NCI-H146 treated with DMSO at 0.1 percent for 48 hours (cell line): ENCODE measurements around the gene UGT2A1.

Experiments used
- DNase-seq: peaks from one replicate; lab custom pipeline; 2025; ENCODE audit not compliant: unreplicated experiment; lab: John Stamatoyannopoulos, UW

Gene UGT2A1

DNA sequence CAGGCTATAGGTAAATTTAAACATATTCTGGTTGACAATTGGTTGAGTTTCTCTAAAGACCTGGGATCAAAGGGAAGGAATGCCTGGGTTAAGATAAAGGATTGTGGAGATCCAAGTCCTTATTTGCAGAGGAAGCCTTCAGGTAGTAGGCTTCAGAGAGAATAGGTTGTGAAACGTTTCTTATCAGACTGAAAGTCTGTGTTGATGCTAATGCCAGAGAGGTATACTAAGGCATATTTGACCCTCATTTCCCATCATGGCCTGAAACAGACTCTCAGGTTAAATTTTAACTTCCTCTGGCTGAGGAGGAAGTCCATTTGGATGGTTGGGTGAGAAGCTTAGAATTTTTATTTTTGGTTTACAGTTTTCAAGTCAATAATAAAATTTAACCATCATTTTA, 61.7 kb downstream of the UGT2A1 start:
- no peak for DNase-seq

GRCh38 chr4:69589884-69590283, 63.2 kb downstream of the UGT2A1 start:
- DNase-seq: no peak

- DNase-seq: no peak
These were observed 68.9 kb downstream of the UGT2A1 start for GRCh38 chr4:69584135-69584534.

- DNase-seq: no peak
These were observed 69.5 kb downstream of the UGT2A1 start for GRCh38 chr4:69583543-69583942.

DNA sequence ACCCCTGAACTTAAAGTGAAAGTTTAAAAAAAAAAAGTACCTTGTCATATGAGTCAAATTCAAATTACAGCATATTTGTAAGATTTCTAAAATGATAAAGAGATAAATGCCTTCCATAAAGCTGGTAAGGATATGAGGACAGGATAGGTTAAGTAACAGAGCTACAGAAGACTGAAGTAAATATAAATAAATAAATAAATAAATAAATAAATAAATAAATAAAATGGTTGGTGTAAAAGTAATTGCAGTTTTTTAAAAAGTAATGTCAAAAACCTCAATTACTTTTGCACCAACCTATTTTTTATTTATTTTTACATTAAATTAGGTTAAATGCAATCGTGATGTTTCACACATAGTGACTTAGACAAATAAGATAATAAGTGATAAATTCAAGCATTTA, 75.8 kb downstream of the UGT2A1 start:
- DNase-seq: no peak

DNA sequence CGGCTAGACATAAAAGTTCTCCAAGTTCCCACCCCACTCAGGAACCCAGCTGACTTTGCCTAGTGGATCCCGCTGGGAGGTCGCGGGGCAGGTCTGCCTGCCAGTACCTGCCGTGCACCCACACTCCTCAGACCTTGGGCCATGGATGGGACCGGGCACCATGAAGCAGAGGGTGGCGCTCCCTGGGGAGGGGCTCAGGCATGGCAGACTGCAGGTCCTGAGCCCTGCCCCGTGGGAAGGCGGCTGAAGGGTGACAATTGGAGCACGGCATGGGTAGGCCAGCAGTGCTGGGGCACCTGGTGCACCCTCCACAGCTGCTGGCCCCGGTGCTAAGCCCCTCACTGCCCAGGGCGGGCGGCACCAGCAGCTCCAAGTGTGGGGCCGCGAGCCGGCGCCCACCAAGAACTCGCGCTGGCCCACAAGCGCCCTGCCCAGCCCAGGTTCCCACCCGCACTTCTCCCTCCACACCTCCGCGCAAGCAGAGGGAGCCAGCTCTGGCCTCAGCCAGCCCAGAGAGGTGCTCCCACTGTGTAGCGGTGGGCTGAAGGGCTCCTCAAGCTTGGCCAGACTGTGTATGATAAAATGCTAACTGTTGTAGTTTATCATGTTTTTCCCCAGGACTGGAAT, 76.7 kb downstream of the UGT2A1 start:
- DNase-seq: no peak

DNA sequence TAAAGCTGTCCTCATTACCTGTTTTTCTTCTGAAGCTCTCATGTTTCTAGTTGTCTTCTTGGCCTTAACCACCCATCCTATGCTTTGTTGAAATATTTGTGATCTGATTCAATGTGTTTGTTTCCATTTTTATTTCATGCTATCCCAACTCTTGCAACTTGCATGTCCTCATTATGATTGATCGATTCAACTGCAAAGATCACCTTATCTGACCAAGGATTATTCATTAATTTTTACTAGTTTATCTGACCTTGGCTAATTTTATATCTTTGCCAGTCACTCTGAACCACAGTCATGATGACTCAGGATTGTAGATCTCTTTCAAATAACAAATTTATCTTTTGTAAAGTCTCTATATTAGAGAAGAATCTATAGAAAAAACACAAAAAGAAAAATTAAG, 84.3 kb downstream of the UGT2A1 start:
- no peak for DNase-seq

DNA sequence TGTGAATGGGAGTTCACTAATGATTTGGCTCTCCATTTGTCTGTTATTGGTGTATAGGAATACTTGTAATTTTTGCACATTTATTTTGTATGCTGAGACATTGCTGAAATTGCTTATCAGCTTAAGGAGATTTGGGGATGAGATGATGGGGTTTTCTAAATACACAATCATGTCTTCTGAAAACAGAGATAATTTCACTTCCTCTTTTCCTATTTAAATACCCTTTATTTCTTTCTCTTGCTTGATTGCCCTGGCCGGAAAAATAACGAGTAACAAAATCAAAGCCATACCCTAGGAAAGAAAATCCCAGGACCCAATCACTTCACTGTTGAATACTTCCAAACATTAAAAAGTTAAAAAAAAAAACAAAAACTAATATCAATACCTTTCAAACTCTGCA, 89.6 kb downstream of the UGT2A1 start:
- DNase-seq: no peak

DNA sequence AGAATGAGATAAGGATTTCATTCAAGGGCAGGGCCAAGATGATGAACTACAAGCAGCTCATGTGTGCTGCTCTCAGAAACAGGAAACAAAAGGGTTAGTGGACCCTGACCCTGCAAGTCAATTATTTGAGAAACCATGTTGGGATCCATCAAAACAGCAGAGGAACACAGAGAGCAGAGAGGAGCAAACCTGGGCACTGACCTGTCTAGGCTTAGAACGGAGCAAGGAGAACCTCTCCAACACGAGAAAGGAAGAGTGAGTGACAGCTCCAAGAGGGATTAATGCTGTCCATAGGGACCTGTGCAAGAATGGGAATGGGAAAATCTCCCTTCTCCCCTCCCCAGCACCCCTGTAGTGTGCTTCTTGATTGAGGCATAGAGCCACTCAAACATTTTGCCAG, 103.4 kb downstream of the UGT2A1 start:
- DNase-seq: peak; percentile 100

DNA sequence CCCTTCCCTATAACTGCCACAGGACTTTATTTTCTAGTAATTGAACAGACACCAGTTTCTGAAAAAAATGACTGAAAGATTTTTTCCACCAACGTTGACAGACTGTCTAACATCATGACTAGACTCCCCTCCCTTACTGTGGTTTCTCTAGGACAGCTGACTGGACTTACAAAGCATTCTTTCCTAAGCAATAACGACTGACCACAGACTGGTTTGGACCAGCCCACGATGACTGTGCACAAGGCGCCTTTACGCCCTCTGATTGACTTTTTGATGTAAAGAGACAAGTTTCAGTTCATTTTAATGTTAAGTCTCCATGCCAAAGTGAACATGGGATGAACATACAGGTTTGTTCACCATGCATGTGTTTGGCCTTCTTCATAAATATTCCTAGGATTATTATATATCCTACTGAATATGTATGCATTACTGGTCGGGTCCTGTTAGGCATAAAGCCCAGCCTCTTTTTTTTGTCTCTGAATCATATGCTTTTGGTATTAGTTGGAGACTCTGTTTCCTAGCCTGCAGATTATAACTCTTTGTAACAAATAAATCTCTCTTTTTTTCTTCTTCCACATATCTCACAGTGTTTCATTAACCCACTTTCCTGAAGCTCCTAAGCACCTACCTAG, 106.8 kb downstream of the UGT2A1 start:
- no peak for DNase-seq
